Posterior vena cava (tissue), 2 donors: ENCODE data around the gene GCLC. TPM values are rescaled to one million over a fixed set of nuclear protein-coding genes. Genes with fewer than 3 reads are reported as not detected.

Experiments used
- DNase-seq: peaks from one replicate; pipeline ENCODE4 v3.0.0-alpha.2; 2020; ENCODE audit warnings: low spot score
- intact Hi-C, 2 donors: fragments of 100-400 bp; cut with DNase I; formaldehyde crosslinking; loops; one replicate each; pipeline versions ENCODE4 v1.14.1 to v1.14.2; 2022 to 2023
- total RNA-seq, 2 donors: library from RNA; stranded (reverse); fragmentation: NEBNext Ultra II Directional; extraction: Animal tissue kit (Norgen Biotek cat#: 25700); gene quantifications; one replicate each; pipeline ENCODE4 v1.2.1, GENCODE V29; 2021
- donor health status: DM: yes; HTN: yes; CAD: no.
- donor health status: DM: yes; HTN: yes; CAD: no.

GCLC gene
- total RNA-seq, 2 donors from 2014 or later: 21.8 to 22.8 TPM

- intact Hi-C loops: no loop called here
- DNase-seq: no peak
Observed at GRCh38 chr6:53466257-53466656, 78.6 kb downstream of the GCLC start.

- intact Hi-C loops: no loop called here
- DNase-seq: no peak
Observed at GRCh38 chr6:53465732-53466131, 79.2 kb downstream of the GCLC start.

- DNase-seq: peak; percentile 89
- intact Hi-C loops: no loop called here
Observed at GRCh38 chr6:53464927-53465460, 79.9 kb downstream of the GCLC start.

GRCh38 chr6:53464483-53464882 lies 80.4 kb downstream of the GCLC start:
- no peak for DNase-seq
- intact Hi-C loops: no loop called here

- intact Hi-C loops: no loop called here
- DNase-seq: no peak
Observed at GRCh38 chr6:53461696-53462095, 83.2 kb downstream of the GCLC start.

- no peak for DNase-seq
- intact Hi-C loops: no loop called here
Observed at GRCh38 chr6:53461041-53461656, 83.8 kb downstream of the GCLC start.

- DNase-seq: no peak
- intact Hi-C loops: no loop called here
Observed at GRCh38 chr6:53458105-53458866, 86.6 kb downstream of the GCLC start.

- intact Hi-C loops: no loop called here
- no peak for DNase-seq
Observed at GRCh38 chr6:53456809-53457208, 88.1 kb downstream of the GCLC start.

- no peak for DNase-seq
- intact Hi-C loops: no loop called here
Observed at GRCh38 chr6:53455678-53456077, 89.2 kb downstream of the GCLC start.

- no peak for DNase-seq
- intact Hi-C loops: no loop called here
Observed at GRCh38 chr6:53451165-53451564, 93.7 kb downstream of the GCLC start.

- no peak for DNase-seq
- intact Hi-C loops: no loop called here
Observed at GRCh38 chr6:53447865-53448264, 97.0 kb downstream of the GCLC start.

Other genes starting within 250 kb of the GCLC start
- gene ELOVL5, start 196.2 kb downstream of the GCLC start, total RNA-seq: 10 to 100 TPM; 52.2 to 54.0 TPM
- under 1 TPM; 0.10 to 0.19 TPM for gene KLHL31, start 120.7 kb upstream of the GCLC start, total RNA-seq
- gene LRRC1, start 249.9 kb upstream of the GCLC start, total RNA-seq: 10 to 100 TPM in 1 of 2 donors, 1 to 10 TPM in 1; 8.3 to 10.4 TPM